ENCODE measurements around the gene PHTF1.

Gene PHTF1

DNA sequence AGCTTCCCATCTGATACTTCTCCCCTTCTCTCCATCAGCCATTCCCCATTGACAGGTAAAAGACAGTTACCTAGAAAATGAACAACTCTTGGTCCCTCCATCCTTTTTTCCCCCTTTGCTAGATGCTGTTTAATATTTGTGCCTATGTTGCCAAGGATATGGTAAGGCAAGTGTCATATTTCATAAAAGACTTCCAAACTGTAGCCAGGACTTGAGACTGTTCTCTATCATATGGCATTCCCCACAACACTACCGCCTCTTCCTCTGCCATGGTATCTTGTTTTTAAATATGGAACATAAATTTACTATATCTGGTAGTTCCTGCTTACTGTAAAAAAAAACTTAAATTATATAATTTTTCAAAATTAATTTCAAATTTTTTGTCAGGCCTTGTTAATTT is 97.2 kb downstream of the PHTF1 start:
- TF ChIP-seq TCF12 (IDR thresholded peaks at IDR 0.05; ENCODE audit: low read depth) (no peak), NFIC (IDR thresholded peaks at IDR 0.05) (no peak), EGR1 (IDR thresholded peaks at IDR 0.05) (no peak), RAD21 (IDR thresholded peaks at IDR 0.05; ENCODE audit: low read depth) (no peak), TEAD4 (IDR thresholded peaks at IDR 0.05) (no peak), FOXM1 (IDR thresholded peaks at IDR 0.05; ENCODE audit: borderline replicate concordance, low read depth) (no peak), CREB1 (IDR thresholded peaks at IDR 0.05; ENCODE audit: low read depth) (no peak)
- TF ChIP-seq, protein P1, sequence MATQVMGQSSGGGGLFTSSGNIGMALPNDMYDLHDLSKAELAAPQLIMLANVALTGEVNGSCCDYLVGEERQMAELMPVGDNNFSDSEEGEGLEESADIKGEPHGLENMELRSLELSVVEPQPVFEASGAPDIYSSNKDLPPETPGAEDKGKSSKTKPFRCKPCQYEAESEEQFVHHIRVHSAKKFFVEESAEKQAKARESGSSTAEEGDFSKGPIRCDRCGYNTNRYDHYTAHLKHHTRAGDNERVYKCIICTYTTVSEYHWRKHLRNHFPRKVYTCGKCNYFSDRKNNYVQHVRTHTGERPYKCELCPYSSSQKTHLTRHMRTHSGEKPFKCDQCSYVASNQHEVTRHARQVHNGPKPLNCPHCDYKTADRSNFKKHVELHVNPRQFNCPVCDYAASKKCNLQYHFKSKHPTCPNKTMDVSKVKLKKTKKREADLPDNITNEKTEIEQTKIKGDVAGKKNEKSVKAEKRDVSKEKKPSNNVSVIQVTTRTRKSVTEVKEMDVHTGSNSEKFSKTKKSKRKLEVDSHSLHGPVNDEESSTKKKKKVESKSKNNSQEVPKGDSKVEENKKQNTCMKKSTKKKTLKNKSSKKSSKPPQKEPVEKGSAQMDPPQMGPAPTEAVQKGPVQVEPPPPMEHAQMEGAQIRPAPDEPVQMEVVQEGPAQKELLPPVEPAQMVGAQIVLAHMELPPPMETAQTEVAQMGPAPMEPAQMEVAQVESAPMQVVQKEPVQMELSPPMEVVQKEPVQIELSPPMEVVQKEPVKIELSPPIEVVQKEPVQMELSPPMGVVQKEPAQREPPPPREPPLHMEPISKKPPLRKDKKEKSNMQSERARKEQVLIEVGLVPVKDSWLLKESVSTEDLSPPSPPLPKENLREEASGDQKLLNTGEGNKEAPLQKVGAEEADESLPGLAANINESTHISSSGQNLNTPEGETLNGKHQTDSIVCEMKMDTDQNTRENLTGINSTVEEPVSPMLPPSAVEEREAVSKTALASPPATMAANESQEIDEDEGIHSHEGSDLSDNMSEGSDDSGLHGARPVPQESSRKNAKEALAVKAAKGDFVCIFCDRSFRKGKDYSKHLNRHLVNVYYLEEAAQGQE (IDR thresholded peaks at IDR 0.05; ENCODE audit: low read depth), result no peak
- TF ChIP-seq, protein P2, sequence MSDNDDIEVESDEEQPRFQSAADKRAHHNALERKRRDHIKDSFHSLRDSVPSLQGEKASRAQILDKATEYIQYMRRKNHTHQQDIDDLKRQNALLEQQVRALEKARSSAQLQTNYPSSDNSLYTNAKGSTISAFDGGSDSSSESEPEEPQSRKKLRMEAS (IDR thresholded peaks at IDR 0.05), result no peak

DNA sequence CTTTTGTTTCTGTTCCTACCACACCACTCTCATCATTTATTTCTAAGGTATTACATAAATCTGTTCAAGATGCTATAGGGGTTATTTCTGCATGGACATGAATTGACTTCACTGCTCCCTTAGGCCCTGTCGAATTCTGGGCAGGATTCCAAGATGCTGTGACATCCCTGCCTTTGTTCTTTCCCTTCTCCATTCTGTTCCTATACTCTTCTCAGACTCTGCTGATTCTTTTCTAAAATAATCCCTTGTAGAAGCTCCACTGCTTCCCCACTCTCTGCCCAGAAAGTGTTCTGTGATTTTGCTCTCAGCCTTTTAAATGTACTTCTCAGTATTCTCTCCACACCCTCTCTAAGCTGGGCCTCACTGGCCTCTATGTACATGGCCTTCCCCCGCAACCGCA is 99.2 kb downstream of the PHTF1 start:
- TF ChIP-seq TAF1 (IDR thresholded peaks at IDR 0.05; ENCODE audit: low read depth), result no peak

DNA sequence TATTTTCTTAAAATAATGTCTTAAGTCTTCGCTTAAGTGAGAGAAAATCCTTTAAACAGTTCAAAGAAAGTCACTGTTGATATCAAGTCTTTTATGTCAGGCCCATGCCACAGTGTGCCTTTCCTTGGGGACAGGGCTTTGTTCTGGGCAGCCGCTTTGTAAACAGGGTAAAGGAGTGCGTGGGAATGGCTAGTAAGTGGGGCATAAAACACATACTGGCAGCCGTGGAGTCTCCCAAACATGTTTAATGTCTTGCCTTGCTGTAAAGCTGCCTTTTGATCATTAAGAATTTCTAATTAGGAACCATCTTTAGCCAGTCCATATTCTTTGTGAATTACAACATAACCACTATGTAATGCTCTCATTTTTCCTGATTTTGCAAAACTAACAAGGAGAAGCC is 99.7 kb downstream of the PHTF1 start:
- no peak for TF ChIP-seq TCF12 (IDR thresholded peaks at IDR 0.05; ENCODE audit: low read depth)
- TF ChIP-seq EGR1 (IDR thresholded peaks at IDR 0.05), result no peak
- no peak for TF ChIP-seq CEBPB (IDR thresholded peaks at IDR 0.05)
- TF ChIP-seq RAD21 (IDR thresholded peaks at IDR 0.05; ENCODE audit: low read depth), result no peak
- TF ChIP-seq CREB1 (IDR thresholded peaks at IDR 0.05; ENCODE audit: low read depth), result no peak
- TF ChIP-seq, protein P3, sequence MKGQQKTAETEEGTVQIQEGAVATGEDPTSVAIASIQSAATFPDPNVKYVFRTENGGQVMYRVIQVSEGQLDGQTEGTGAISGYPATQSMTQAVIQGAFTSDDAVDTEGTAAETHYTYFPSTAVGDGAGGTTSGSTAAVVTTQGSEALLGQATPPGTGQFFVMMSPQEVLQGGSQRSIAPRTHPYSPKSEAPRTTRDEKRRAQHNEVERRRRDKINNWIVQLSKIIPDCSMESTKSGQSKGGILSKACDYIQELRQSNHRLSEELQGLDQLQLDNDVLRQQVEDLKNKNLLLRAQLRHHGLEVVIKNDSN (IDR thresholded peaks at IDR 0.05), result no peak
- no peak for TF ChIP-seq TAF1 (IDR thresholded peaks at IDR 0.05; ENCODE audit: low read depth)
- TF ChIP-seq, protein P1 (IDR thresholded peaks at IDR 0.05; ENCODE audit: low read depth), result no peak
- TF ChIP-seq NFIC (IDR thresholded peaks at IDR 0.05), result no peak
- TF ChIP-seq ZBTB7A (IDR thresholded peaks at IDR 0.05; ENCODE audit: low read depth), result no peak
- no peak for TF ChIP-seq YY1 (IDR thresholded peaks at IDR 0.05; ENCODE audit: low read depth)
- TF ChIP-seq, protein P2 (IDR thresholded peaks at IDR 0.05), result no peak
- TF ChIP-seq TEAD4 (IDR thresholded peaks at IDR 0.05), result no peak
- TF ChIP-seq FOXM1 (IDR thresholded peaks at IDR 0.05; ENCODE audit: borderline replicate concordance, low read depth), result no peak
- no peak for TF ChIP-seq EP300 (IDR thresholded peaks at IDR 0.05; ENCODE audit: borderline replicate concordance)

DNA sequence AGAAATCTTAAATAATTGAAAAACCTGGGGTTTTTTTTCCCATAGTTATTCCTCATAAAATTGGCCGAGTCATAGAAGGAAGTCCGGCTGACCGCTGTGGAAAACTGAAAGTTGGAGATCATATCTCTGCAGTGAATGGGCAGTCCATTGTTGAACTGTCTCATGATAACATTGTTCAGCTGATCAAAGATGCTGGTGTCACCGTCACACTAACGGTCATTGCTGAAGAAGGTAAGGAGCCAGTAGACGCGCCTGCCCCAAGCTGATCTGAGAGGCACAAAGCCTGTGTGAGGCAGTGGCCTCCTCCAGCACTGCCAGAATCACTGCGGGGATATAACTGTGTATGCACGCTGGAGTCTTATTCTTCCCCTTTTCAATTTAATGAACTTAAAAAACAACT is 100.3 kb downstream of the PHTF1 start:
- TF ChIP-seq CEBPB (IDR thresholded peaks at IDR 0.05), result no peak
- TF ChIP-seq, protein P2 (IDR thresholded peaks at IDR 0.05), result no peak
- no peak for TF ChIP-seq TCF12 (IDR thresholded peaks at IDR 0.05; ENCODE audit: low read depth)

DNA sequence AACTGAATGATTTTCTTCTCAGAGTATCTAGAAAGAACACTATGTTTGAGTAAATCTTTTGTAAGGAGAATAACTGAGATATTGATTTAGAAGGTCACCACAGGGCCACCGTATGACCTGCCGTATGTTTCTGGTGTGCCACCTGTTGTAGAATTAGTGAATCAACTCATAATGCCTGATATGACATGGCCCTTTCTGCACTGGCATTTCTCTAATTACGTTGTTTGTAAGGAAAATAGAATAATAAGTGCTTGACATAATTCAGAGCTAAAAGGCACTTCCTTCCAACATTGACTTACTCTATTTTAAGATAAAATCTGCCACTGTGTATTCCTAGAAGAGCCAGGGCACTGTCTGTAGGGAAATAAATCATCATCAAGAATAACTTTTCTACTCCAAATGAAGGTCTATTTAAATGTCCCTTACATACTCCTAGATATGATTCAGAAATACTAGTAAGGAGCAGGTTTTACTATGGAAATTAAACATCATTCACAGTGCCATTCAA is 101.7 kb downstream of the PHTF1 start:
- TF ChIP-seq TAF1 (IDR thresholded peaks at IDR 0.05; ENCODE audit: low read depth), result no peak
- no peak for TF ChIP-seq TCF12 (IDR thresholded peaks at IDR 0.05; ENCODE audit: low read depth)
- TF ChIP-seq RAD21 (IDR thresholded peaks at IDR 0.05; ENCODE audit: low read depth), result no peak
- TF ChIP-seq, protein P2 (IDR thresholded peaks at IDR 0.05), result no peak
- no peak for TF ChIP-seq YY1 (IDR thresholded peaks at IDR 0.05; ENCODE audit: low read depth)
- TF ChIP-seq, protein P3 (IDR thresholded peaks at IDR 0.05), result no peak
- TF ChIP-seq CEBPB (IDR thresholded peaks at IDR 0.05), result no peak
- TF ChIP-seq EP300 (IDR thresholded peaks at IDR 0.05; ENCODE audit: borderline replicate concordance), result no peak
- no peak for TF ChIP-seq CREB1 (IDR thresholded peaks at IDR 0.05; ENCODE audit: low read depth)
- TF ChIP-seq, protein P1 (IDR thresholded peaks at IDR 0.05; ENCODE audit: low read depth), result no peak
- TF ChIP-seq EGR1 (IDR thresholded peaks at IDR 0.05), result no peak
- TF ChIP-seq NFIC (IDR thresholded peaks at IDR 0.05), result no peak
- TF ChIP-seq FOXM1 (IDR thresholded peaks at IDR 0.05; ENCODE audit: borderline replicate concordance, low read depth), result no peak
- no peak for TF ChIP-seq TEAD4 (IDR thresholded peaks at IDR 0.05)
- no peak for TF ChIP-seq ZBTB7A (IDR thresholded peaks at IDR 0.05; ENCODE audit: low read depth)
